ENCODE results near the gene CENPS. TPM values are rescaled to one million over a fixed set of nuclear protein-coding genes. Genes with fewer than 3 reads are reported as not detected.
"Not testable (repeated sequence)": the region's sequence is repeated elsewhere in the genome, so short reads cannot be mapped to it uniquely, and the experiment has no call there.

Gene CENPS
- total RNA-seq, 1 donor from 2014 or later: 17.6 TPM

DNA sequence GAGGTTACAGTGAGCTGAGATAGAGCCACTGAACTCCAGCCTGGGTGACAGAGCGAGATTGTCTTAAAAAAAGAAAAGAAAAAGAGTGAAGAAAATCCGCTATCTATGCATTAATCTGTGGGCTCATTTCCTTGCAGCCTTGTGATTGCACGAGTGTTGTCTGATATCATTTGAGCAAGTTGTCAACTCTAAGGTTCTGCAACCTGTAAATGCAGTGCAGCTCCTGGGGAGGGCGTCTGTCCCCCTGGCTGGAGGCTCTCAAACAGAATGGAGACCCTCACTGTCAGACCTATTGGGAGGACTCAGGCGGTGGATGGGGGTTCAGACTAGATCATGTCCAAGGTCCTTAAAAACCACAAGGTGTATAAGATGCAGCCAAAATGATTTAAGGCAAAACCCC is 25.8 kb downstream of the CENPS start:
- Mint-ChIP-seq H3K27me3 (ENCODE audit: insufficient read depth, low read depth) (peaks cover 2% of the 10 kb centered on the region), H3K4me1 (peaks cover 14% of the 10 kb centered on the region), H3K9me3 (peaks cover 2% of the 10 kb centered on the region), H3K4me3 (no peak overlapping the region), H3K27ac (no peak overlapping the region), H3K36me3 (peaks cover 8% of the 10 kb centered on the region)
- TF ChIP-seq, protein P1, sequence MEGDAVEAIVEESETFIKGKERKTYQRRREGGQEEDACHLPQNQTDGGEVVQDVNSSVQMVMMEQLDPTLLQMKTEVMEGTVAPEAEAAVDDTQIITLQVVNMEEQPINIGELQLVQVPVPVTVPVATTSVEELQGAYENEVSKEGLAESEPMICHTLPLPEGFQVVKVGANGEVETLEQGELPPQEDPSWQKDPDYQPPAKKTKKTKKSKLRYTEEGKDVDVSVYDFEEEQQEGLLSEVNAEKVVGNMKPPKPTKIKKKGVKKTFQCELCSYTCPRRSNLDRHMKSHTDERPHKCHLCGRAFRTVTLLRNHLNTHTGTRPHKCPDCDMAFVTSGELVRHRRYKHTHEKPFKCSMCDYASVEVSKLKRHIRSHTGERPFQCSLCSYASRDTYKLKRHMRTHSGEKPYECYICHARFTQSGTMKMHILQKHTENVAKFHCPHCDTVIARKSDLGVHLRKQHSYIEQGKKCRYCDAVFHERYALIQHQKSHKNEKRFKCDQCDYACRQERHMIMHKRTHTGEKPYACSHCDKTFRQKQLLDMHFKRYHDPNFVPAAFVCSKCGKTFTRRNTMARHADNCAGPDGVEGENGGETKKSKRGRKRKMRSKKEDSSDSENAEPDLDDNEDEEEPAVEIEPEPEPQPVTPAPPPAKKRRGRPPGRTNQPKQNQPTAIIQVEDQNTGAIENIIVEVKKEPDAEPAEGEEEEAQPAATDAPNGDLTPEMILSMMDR (IDR thresholded peaks at IDR 0.05): peak; percentile 25
- TF ChIP-seq EZH2 (IDR thresholded peaks at IDR 0.05): no peak
- H3F3A ChIP-seq (ENCODE audit: low read depth): peaks cover 10% of the 10 kb centered on the region
- no peak overlapping the region for H3K27ac ChIP-seq
- no peaks in the 10 kb centered on the region for H3K79me2 ChIP-seq (ENCODE audit: low read depth)
- no peak for DNase-seq (ENCODE audit: low spot score)
- H3K4me1 ChIP-seq: peaks cover 9% of the 10 kb centered on the region
- no peaks in the 10 kb centered on the region for H3K27me3 ChIP-seq
- H3K9ac ChIP-seq: no peak overlapping the region
- no peaks in the 10 kb centered on the region for H4K20me1 ChIP-seq (ENCODE audit: low read depth)
- no peak overlapping the region for H3K4me2 ChIP-seq
- H2AFZ ChIP-seq (replicated peaks): no peak overlapping the region
- H3K4me3 ChIP-seq: no peak overlapping the region
- H3K36me3 ChIP-seq: no peaks in the 10 kb centered on the region
- H3K9me3 ChIP-seq (ENCODE audit: low read depth): no peaks in the 10 kb centered on the region

DNA sequence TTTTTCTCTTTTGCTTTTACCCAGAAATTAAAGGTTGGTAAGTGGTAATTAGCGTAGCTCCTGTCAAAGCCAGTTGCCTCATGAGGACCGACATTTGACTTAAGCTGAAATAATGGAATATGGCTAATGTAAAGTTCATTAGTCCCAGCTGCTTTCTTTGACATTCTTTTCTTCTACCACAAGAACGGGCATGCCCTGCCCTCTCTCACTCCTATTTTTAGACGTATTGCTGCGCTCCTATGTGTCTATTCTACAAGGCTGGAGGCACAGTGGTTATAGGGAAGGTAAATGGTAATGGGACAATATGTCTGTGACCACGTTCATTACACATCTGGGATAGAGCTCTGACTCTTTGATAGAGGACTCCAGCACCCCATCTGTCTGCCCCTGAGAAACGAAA is 26.4 kb downstream of the CENPS start:
- H3K27ac ChIP-seq: peak overlapping the region; percentile 21
- H3K4me3 Mint-ChIP-seq: no peak overlapping the region

DNA sequence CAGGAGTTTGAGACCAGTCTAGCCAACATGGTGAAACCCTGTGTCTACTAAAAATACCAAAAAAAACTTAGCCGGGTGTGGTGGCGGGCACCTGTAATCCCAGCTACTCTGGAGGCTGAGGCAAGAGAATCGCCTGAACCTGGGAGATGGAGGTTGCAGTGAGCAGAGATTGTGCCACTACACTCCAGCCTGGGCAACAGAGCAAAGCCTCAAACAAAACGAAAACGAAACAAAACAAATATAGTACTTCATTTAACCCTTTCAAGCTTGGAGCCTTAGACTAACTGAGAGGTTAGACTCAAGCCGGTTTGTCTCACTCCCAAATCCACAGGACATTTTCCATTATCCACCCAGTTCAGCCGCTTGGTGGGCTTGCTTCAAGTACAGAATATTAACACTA is 27.2 kb downstream of the CENPS start:
- H4K20me1 ChIP-seq (ENCODE audit: low read depth); H3K4me3 Mint-ChIP-seq; H3K27me3 ChIP-seq; H3K4me1 Mint-ChIP-seq; H3K4me3 ChIP-seq; H3K36me3 ChIP-seq; H3K27me3 Mint-ChIP-seq (ENCODE audit: insufficient read depth, low read depth); H3K9me3 ChIP-seq (ENCODE audit: low read depth); H3K4me2 ChIP-seq; H3K27ac ChIP-seq; H3K79me2 ChIP-seq (ENCODE audit: low read depth); H3F3A ChIP-seq (ENCODE audit: low read depth); H2AFZ ChIP-seq (replicated peaks); H3K9me3 Mint-ChIP-seq; H3K27ac Mint-ChIP-seq; H3K9ac ChIP-seq; H3K4me1 ChIP-seq; DNase-seq (ENCODE audit: low spot score): not testable (repeated sequence)
- peaks cover 18% of the 10 kb centered on the region for H3K36me3 Mint-ChIP-seq

More for the DNA sequence above, 26.4 kb downstream of the CENPS start:
- no peak for TF ChIP-seq EZH2 (IDR thresholded peaks at IDR 0.05)
- TF ChIP-seq, protein P1 (IDR thresholded peaks at IDR 0.05): no peak
- TF ChIP-seq EZH2phosphoT487 (IDR thresholded peaks at IDR 0.05): no peak
- H4K20me1 ChIP-seq (ENCODE audit: low read depth): no peaks in the 10 kb centered on the region
- H3K27ac Mint-ChIP-seq: no peak overlapping the region
- H3K27me3 ChIP-seq: no peaks in the 10 kb centered on the region
- H3K36me3 Mint-ChIP-seq: peaks cover 14% of the 10 kb centered on the region
- H3K79me2 ChIP-seq (ENCODE audit: low read depth): no peaks in the 10 kb centered on the region
- H3K27me3 Mint-ChIP-seq (ENCODE audit: insufficient read depth, low read depth): peaks cover 2% of the 10 kb centered on the region
- H3K36me3 ChIP-seq: no peaks in the 10 kb centered on the region
- no peak overlapping the region for H3K9ac ChIP-seq
- peaks cover 3% of the 10 kb centered on the region for H3K4me1 ChIP-seq
- H3K4me1 Mint-ChIP-seq: peaks cover 8% of the 10 kb centered on the region
- no peak for DNase-seq (ENCODE audit: low spot score)
- H2AFZ ChIP-seq (replicated peaks): no peak overlapping the region
- H3K4me3 ChIP-seq: no peak overlapping the region
- peaks cover 9% of the 10 kb centered on the region for H3F3A ChIP-seq (ENCODE audit: low read depth)
- no peak overlapping the region for H3K4me2 ChIP-seq
- no peaks in the 10 kb centered on the region for H3K9me3 ChIP-seq (ENCODE audit: low read depth)
- peaks cover 2% of the 10 kb centered on the region for H3K9me3 Mint-ChIP-seq

DNA sequence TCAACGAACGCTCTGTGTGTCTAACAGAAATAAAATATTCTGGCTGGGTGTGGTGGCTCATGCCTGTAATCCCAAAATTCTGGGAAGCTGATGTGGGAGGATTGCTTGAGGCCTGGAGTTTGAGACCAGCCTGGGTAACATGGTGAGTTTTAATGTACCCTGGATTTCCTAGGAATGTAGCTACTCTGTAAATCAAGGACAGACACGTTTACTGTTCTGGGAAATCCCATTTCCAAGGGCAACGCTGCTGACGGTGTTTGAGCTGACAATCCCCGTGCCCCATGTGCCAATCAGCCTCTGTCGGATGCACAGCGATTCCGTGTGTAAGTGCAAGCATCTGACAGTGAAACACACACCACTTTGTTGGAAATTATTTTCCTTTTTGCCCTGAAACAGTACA is 27.6 kb downstream of the CENPS start:
- Mint-ChIP-seq H3K9me3 (peaks cover 2% of the 10 kb centered on the region), H3K27me3 (ENCODE audit: insufficient read depth, low read depth) (peaks cover 2% of the 10 kb centered on the region), H3K4me1 (peaks cover 5% of the 10 kb centered on the region), H3K36me3 (peaks cover 21% of the 10 kb centered on the region), H3K4me3 (no peak overlapping the region), H3K27ac (no peak overlapping the region)
- DNase-seq (ENCODE audit: low spot score): no peak
- no peak overlapping the region for H3K4me3 ChIP-seq
- no peak overlapping the region for H2AFZ ChIP-seq (replicated peaks)
- no peaks in the 10 kb centered on the region for H4K20me1 ChIP-seq (ENCODE audit: low read depth)
- no peaks in the 10 kb centered on the region for H3K27me3 ChIP-seq
- no peaks in the 10 kb centered on the region for H3K79me2 ChIP-seq (ENCODE audit: low read depth)
- no peak overlapping the region for H3K9ac ChIP-seq
- H3F3A ChIP-seq (ENCODE audit: low read depth): peaks cover 9% of the 10 kb centered on the region
- TF ChIP-seq EZH2phosphoT487 (IDR thresholded peaks at IDR 0.05): no peak
- no peak for TF ChIP-seq EZH2 (IDR thresholded peaks at IDR 0.05)
- TF ChIP-seq, protein P1 (IDR thresholded peaks at IDR 0.05): no peak
- H3K4me1 ChIP-seq: no peaks in the 10 kb centered on the region
- H3K27ac ChIP-seq: no peak overlapping the region
- no peak overlapping the region for H3K4me2 ChIP-seq
- no peaks in the 10 kb centered on the region for H3K36me3 ChIP-seq
- H3K9me3 ChIP-seq (ENCODE audit: low read depth): no peaks in the 10 kb centered on the region

Measured in neural progenitor cell (in vitro differentiated cells).